Measurements from ENCODE around the gene PHRF1.

Gene PHRF1

GRCh38 chr11:539971-540481 lies 36.2 kb upstream of the PHRF1 start:
- ChIA-PET POLR2A (no interaction called here), CTCF (interaction anchor here (0.6 to 2.1 kb wide), 2 partner anchors 21 to 123 kb away, joined by 3 to 7 read pairs; no protein-coding TSS in a partner anchor)
- no peaks in the 10 kb centered on the region for H3K27me3 ChIP-seq (replicated peaks in 2 of 5; ENCODE audit: control insufficient read depth in 4 of 5, insufficient read depth in 5 of 5, low read length in 4 of 5)
- no peak for DNase-seq
- no peaks in the 10 kb centered on the region for H3K9me3 ChIP-seq (ENCODE audit: control extremely low read depth in 1 of 5, control insufficient read depth in 4 of 5, insufficient read depth in 2 of 5, low read depth in 1 of 5, low read length in 4 of 5)
- H3K4me1 ChIP-seq (ENCODE audit: control extremely low read depth in 1 of 4, control insufficient read depth in 4 of 4, insufficient read depth in 4 of 4, low read length in 3 of 4), result peaks cover 0 to 28% (median 24%) of the 10 kb centered on the region in 4 experiments
- H3K36me3 ChIP-seq (ENCODE audit: control insufficient read depth in 4 of 4, insufficient read depth in 4 of 4, low read length in 3 of 4), result no peaks in the 10 kb centered on the region
- no peak overlapping the region for H3K27ac ChIP-seq (ENCODE audit: insufficient read depth in 1 of 2, low read depth in 1 of 2, low read length in 2 of 2, poor library complexity in 1 of 2, severe bottlenecking in 2 of 2)
- no peak overlapping the region for H3K4me3 ChIP-seq (ENCODE audit: control insufficient read depth in 1 of 7, extremely low read depth in 1 of 7, insufficient read depth in 4 of 7, low read depth in 2 of 7, low read length in 6 of 7)
- WGBS (ENCODE audit: insufficient coverage), result 98% methylated on average over 6 of the region's 8 CpGs

DNA sequence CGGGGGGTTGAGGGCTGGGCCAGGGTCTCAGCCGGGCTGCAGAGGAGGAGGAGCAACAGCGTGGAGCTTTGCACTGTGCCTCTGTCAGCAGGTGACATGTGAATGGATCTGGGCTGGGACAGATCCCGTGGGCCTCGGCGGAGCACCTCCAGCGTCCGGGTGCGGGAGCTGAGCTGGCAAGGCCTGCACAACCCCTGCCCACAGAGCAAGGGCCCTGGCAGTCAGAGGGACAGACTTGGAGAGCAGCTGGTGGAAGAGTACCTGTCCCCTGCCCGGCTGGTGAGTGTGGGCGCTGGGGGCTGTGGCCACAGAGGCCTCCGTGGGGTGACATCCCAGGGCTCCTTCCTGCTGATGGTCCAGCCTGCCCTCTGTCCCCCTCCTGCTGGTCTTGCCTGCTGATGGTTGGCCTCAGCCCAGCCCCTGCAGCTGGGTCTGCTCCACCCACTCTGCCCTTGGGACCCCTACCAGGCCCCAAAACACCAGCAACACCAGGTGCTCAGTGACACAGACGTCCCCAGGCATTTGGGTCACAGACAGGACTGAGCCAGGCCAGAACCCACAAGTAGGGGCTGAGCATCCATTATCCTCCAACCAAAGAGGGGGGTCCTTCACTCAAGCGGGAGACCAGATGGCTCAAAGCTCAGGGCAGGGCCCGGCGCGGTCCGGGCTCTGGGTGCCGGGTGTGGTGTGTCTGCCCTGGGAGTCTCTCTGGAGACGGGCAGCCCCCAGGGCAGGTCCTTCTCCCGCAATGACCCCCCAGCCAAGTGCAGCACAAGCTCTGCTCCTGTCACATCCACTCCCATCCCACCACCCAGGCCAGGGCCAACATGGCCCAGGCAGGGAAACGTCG lies 35.5 kb upstream of the PHRF1 start:
- H3K27me3 ChIP-seq (replicated peaks in 2 of 5; ENCODE audit: control insufficient read depth in 4 of 5, insufficient read depth in 5 of 5, low read length in 4 of 5), result no peaks in the 10 kb centered on the region
- no peak overlapping the region for H3K4me3 ChIP-seq (ENCODE audit: control insufficient read depth in 1 of 7, extremely low read depth in 1 of 7, insufficient read depth in 4 of 7, low read depth in 2 of 7, low read length in 6 of 7)
- ChIA-PET POLR2A (no interaction called here), CTCF (interaction anchor here (2.1 kb wide), 1 partner anchor 22 kb away, joined by 7 read pairs; no protein-coding TSS in a partner anchor)
- no peaks in the 10 kb centered on the region for H3K9me3 ChIP-seq (ENCODE audit: control extremely low read depth in 1 of 5, control insufficient read depth in 4 of 5, insufficient read depth in 2 of 5, low read depth in 1 of 5, low read length in 4 of 5)
- no peak for DNase-seq
- WGBS (ENCODE audit: insufficient coverage), result 97% methylated on average over 21 of the region's 23 CpGs
- H3K27ac ChIP-seq (ENCODE audit: insufficient read depth in 1 of 2, low read depth in 1 of 2, low read length in 2 of 2, poor library complexity in 1 of 2, severe bottlenecking in 2 of 2), result no peak overlapping the region
- H3K36me3 ChIP-seq (ENCODE audit: control insufficient read depth in 4 of 4, insufficient read depth in 4 of 4, low read length in 3 of 4), result no peaks in the 10 kb centered on the region
- H3K4me1 ChIP-seq (ENCODE audit: control extremely low read depth in 1 of 4, control insufficient read depth in 4 of 4, insufficient read depth in 4 of 4, low read length in 3 of 4), result peaks cover 0 to 26% (median 23%) of the 10 kb centered on the region in 4 experiments

DNA sequence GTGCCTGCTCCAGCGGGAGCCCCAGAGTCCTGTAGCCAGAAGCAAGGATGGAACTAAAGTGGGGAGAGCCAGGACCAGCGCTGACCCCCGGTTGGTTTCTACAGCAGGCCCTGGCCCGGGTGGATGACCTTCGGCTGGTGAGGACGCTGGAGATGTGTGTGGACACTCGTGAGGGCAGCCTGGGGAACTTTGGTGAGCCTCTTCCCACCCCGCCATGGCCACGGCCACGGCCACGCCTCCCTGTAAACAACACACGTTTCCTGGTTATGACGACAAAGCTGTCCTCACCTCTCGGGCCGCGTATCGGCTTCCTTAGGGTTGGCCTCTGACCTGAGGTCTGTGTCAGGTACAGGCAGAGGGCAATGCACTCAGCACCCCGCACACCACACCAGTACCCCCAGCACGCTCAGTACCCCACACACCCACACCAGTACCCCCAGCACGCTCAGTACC lies 34.8 kb upstream of the PHRF1 start:
- no peak for DNase-seq
- 98% methylated on average over 7 of the region's 20 CpGs for WGBS (ENCODE audit: insufficient coverage)
- H3K36me3 ChIP-seq (ENCODE audit: control insufficient read depth in 4 of 4, insufficient read depth in 4 of 4, low read length in 3 of 4), result no peaks in the 10 kb centered on the region
- peaks cover 0 to 20% (median 17%) of the 10 kb centered on the region in 4 experiments for H3K4me1 ChIP-seq (ENCODE audit: control extremely low read depth in 1 of 4, control insufficient read depth in 4 of 4, insufficient read depth in 4 of 4, low read length in 3 of 4)
- H3K27ac ChIP-seq (ENCODE audit: insufficient read depth in 1 of 2, low read depth in 1 of 2, low read length in 2 of 2, poor library complexity in 1 of 2, severe bottlenecking in 2 of 2), result no peak overlapping the region
- no peaks in the 10 kb centered on the region for H3K9me3 ChIP-seq (ENCODE audit: control extremely low read depth in 1 of 5, control insufficient read depth in 4 of 5, insufficient read depth in 2 of 5, low read depth in 1 of 5, low read length in 4 of 5)
- no peaks in the 10 kb centered on the region for H3K27me3 ChIP-seq (replicated peaks in 2 of 5; ENCODE audit: control insufficient read depth in 4 of 5, insufficient read depth in 5 of 5, low read length in 4 of 5)
- ChIA-PET CTCF (no interaction called here), POLR2A (no interaction called here)
- H3K4me3 ChIP-seq (ENCODE audit: control insufficient read depth in 1 of 7, extremely low read depth in 1 of 7, insufficient read depth in 4 of 7, low read depth in 2 of 7, low read length in 6 of 7), result no peak overlapping the region

DNA sequence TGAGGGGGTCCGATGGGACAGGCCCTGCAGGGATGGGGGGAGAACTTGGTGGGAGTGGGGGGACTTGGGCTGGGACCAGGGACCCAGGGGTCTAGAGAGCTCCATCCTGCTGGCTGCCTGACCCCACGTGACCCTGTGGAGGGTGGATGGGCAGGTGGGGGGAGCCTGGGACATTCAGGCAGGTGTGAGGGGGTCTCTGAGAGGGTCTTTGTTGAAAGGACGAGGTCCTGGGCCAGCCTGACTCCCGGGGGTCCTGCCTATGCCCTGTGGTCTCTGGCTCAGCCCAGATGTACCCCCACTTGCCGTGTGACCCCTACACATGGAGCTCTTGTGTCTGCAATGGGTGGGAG lies 31.5 kb upstream of the PHRF1 start:
- Histone ChIP-seq H3K4me1 (ENCODE audit: control extremely low read depth in 1 of 4, control insufficient read depth in 4 of 4, insufficient read depth in 4 of 4, low read length in 3 of 4) (no peaks in the 10 kb centered on the region), H3K36me3 (ENCODE audit: control insufficient read depth in 4 of 4, insufficient read depth in 4 of 4, low read length in 3 of 4) (no peaks in the 10 kb centered on the region), H3K27ac (ENCODE audit: insufficient read depth in 1 of 2, low read depth in 1 of 2, low read length in 2 of 2, poor library complexity in 1 of 2, severe bottlenecking in 2 of 2) (no peak overlapping the region), H3K9me3 (ENCODE audit: control extremely low read depth in 1 of 5, control insufficient read depth in 4 of 5, insufficient read depth in 2 of 5, low read depth in 1 of 5, low read length in 4 of 5) (no peaks in the 10 kb centered on the region), H3K4me3 (ENCODE audit: control insufficient read depth in 1 of 7, extremely low read depth in 1 of 7, insufficient read depth in 4 of 7, low read depth in 2 of 7, low read length in 6 of 7) (no peak overlapping the region), H3K27me3 (replicated peaks in 2 of 5; ENCODE audit: control insufficient read depth in 4 of 5, insufficient read depth in 5 of 5, low read length in 4 of 5) (no peaks in the 10 kb centered on the region)
- ChIA-PET CTCF (interaction anchor here (0.9 to 1.1 kb wide), 2 partner anchors 11 to 26 kb away, joined by 3 to 4 read pairs; no protein-coding TSS in a partner anchor), POLR2A (no interaction called here)
- 93% methylated on average over 5 of the region's 5 CpGs for WGBS (ENCODE audit: insufficient coverage)
- DNase-seq, result no peak

DNA sequence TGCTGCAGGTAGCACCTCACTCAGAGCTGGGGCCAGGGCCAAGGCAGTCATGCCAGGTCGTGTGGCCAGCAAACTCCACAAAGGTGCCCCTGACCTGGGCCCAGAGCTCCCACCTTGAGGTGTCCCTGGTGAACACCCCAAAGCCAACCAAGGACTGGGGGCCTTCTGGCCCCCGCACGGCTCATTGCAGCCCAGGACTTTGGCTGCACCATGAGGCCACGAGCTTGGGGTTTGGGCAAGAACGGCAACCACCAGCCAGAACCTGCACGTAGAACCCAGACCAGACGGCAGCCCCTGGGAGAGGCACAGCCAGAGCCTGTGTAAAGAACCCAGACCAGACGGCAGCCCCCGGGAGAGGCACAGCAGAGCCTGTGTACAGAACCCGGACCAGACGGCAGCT lies 31.1 kb upstream of the PHRF1 start:
- no peak for DNase-seq
- Histone ChIP-seq H3K27ac (ENCODE audit: insufficient read depth in 1 of 2, low read depth in 1 of 2, low read length in 2 of 2, poor library complexity in 1 of 2, severe bottlenecking in 2 of 2) (no peak overlapping the region), H3K36me3 (ENCODE audit: control insufficient read depth in 4 of 4, insufficient read depth in 4 of 4, low read length in 3 of 4) (peaks cover 0 to 1% (median 0%) of the 10 kb centered on the region in 4 experiments), H3K9me3 (ENCODE audit: control extremely low read depth in 1 of 5, control insufficient read depth in 4 of 5, insufficient read depth in 2 of 5, low read depth in 1 of 5, low read length in 4 of 5) (no peaks in the 10 kb centered on the region), H3K4me3 (ENCODE audit: control insufficient read depth in 1 of 7, extremely low read depth in 1 of 7, insufficient read depth in 4 of 7, low read depth in 2 of 7, low read length in 6 of 7) (no peak overlapping the region), H3K27me3 (replicated peaks in 2 of 5; ENCODE audit: control insufficient read depth in 4 of 5, insufficient read depth in 5 of 5, low read length in 4 of 5) (no peaks in the 10 kb centered on the region), H3K4me1 (ENCODE audit: control extremely low read depth in 1 of 4, control insufficient read depth in 4 of 4, insufficient read depth in 4 of 4, low read length in 3 of 4) (no peaks in the 10 kb centered on the region)
- CTCF ChIA-PET, result interaction anchor here (0.9 to 1.1 kb wide), 3 partner anchors 9 to 26 kb away, joined by 3 to 5 read pairs (median 4); no protein-coding TSS in a partner anchor
- POLR2A ChIA-PET, result interaction anchor here (0.7 kb wide), 1 partner anchor 60 kb away, joined by 3 read pairs; no protein-coding TSS in a partner anchor
- WGBS (ENCODE audit: insufficient coverage), result 95% methylated on average over 10 of the region's 11 CpGs

DNA sequence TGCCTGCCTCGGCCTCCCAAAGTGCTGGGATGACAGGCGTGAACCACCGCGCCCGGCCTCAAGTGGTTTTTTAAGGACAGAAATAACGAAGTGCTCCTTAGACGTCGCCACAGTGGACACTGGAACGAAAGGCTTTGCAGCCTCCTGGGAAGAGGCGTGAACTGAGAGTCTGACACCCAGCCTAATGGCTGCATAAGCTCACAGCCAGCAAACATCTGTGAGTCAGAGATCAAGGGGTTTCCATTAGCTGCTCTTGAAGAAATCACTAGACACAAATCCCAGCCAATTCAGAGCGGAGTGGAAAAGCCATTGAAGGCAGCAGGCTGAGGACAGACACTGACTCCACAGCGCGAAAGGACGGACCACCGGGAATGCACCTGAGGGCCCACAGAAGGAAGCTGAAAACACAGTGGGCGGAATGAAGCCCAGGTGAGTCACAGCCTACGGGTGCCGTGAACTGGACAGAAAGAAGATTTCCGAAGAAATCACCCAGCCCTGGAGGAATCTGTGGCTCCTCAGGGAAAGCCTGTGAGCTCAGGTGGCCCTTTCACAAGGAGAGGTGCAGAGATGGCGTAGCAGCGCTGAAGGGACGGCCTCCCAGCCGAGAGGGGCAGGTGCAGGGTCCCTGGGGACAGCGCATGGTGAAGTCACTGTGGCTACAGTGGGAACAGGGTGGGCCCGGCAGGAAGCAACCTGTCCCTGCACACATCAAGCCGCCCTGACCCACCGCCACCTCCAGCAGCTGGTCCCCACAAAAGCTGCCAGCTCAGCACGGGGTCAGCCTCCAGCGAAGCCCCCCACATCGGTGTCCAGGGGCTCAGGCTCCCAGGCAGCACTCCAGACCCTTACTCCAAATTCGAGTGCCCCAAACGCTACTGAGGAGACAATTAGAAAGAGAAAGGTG lies 27.3 kb upstream of the PHRF1 start:
- 97% methylated on average over 29 of the region's 32 CpGs for WGBS (ENCODE audit: insufficient coverage)
- CTCF ChIA-PET, result no interaction called here
- no peak overlapping the region for H3K27ac ChIP-seq (ENCODE audit: insufficient read depth in 1 of 2, low read depth in 1 of 2, low read length in 2 of 2, poor library complexity in 1 of 2, severe bottlenecking in 2 of 2)

More for the DNA sequence above, 27.3 kb upstream of the PHRF1 start:
- POLR2A ChIA-PET, result no interaction called here
- no peaks in the 10 kb centered on the region for H3K9me3 ChIP-seq (ENCODE audit: control extremely low read depth in 1 of 5, control insufficient read depth in 4 of 5, insufficient read depth in 2 of 5, low read depth in 1 of 5, low read length in 4 of 5)
- no peaks in the 10 kb centered on the region for H3K27me3 ChIP-seq (replicated peaks in 2 of 5; ENCODE audit: control insufficient read depth in 4 of 5, insufficient read depth in 5 of 5, low read length in 4 of 5)
- H3K36me3 ChIP-seq (ENCODE audit: control insufficient read depth in 4 of 4, insufficient read depth in 4 of 4, low read length in 3 of 4), result peaks cover 0 to 5% (median 0%) of the 10 kb centered on the region in 4 experiments
- DNase-seq, result no peak
- H3K4me1 ChIP-seq (ENCODE audit: control extremely low read depth in 1 of 4, control insufficient read depth in 4 of 4, insufficient read depth in 4 of 4, low read length in 3 of 4), result no peaks in the 10 kb centered on the region
- no peak overlapping the region for H3K4me3 ChIP-seq (ENCODE audit: control insufficient read depth in 1 of 7, extremely low read depth in 1 of 7, insufficient read depth in 4 of 7, low read depth in 2 of 7, low read length in 6 of 7)

All from common myeloid progenitor, CD34-positive (primary cell).